ENCODE measurements around the gene AHSG.
"Not testable (repeated sequence)": the region's sequence is repeated elsewhere in the genome, so short reads cannot be mapped to it uniquely, and the experiment has no call there.

The AHSG gene

GRCh38 chr3:186618318-186618938 is 5.6 kb downstream of the AHSG start:
- no peak for DNase-seq (ENCODE audit: low read depth)

GRCh38 chr3:186619787-186620212 is 6.9 kb downstream of the AHSG start:
- DNase-seq (ENCODE audit: low read depth) = no peak

- DNase-seq (ENCODE audit: low read depth) = no peak
These were observed 7.6 kb downstream of the AHSG start for GRCh38 chr3:186620213-186621092.

- no peak for DNase-seq (ENCODE audit: low read depth)
These were observed 9.2 kb downstream of the AHSG start for GRCh38 chr3:186621894-186622650.

- no peak for DNase-seq (ENCODE audit: low read depth)
These were observed 9.9 kb downstream of the AHSG start for GRCh38 chr3:186622651-186623310.

GRCh38 chr3:186624598-186624997 is 11.7 kb downstream of the AHSG start:
- no peak for DNase-seq (ENCODE audit: low read depth)

GRCh38 chr3:186625600-186626042 is 12.8 kb downstream of the AHSG start:
- no peak for DNase-seq (ENCODE audit: low read depth)

- no peak for DNase-seq (ENCODE audit: low read depth)
These were observed 13.5 kb downstream of the AHSG start for GRCh38 chr3:186626254-186626847.

GRCh38 chr3:186627852-186628414 is 15.1 kb downstream of the AHSG start:
- DNase-seq (ENCODE audit: low read depth) = no peak

GRCh38 chr3:186628756-186629155 is 15.9 kb downstream of the AHSG start:
- DNase-seq (ENCODE audit: low read depth) = no peak

- DNase-seq (ENCODE audit: low read depth) = no peak
These were observed 18.2 kb downstream of the AHSG start for GRCh38 chr3:186630950-186631641.

GRCh38 chr3:186633481-186633880 is 20.6 kb downstream of the AHSG start:
- DNase-seq (ENCODE audit: low read depth) = no peak

- not testable (repeated sequence) for DNase-seq (ENCODE audit: low read depth)
These were observed 21.3 kb downstream of the AHSG start for GRCh38 chr3:186634207-186634606.

GRCh38 chr3:186635532-186635931 is 22.7 kb downstream of the AHSG start:
- no peak for DNase-seq (ENCODE audit: low read depth)

- no peak for DNase-seq (ENCODE audit: low read depth)
These were observed 23.7 kb downstream of the AHSG start for GRCh38 chr3:186636536-186636935.

- no peak for DNase-seq (ENCODE audit: low read depth)
These were observed 24.8 kb downstream of the AHSG start for GRCh38 chr3:186637686-186638085.

- no peak for DNase-seq (ENCODE audit: low read depth)
These were observed 25.4 kb downstream of the AHSG start for GRCh38 chr3:186638259-186638658.

GRCh38 chr3:186639778-186640472 is 27.1 kb downstream of the AHSG start, which contains the start of gene FETUB:
Gene FETUB (plus strand): TSS chr3:186640399. CDS start chr3:186640461, 62 bp downstream.
- no peak for DNase-seq (ENCODE audit: low read depth)

- no peak for DNase-seq (ENCODE audit: low read depth)
These were observed 27.6 kb downstream of the AHSG start for GRCh38 chr3:186640473-186640818.

- no peak for DNase-seq (ENCODE audit: low read depth)
These were observed 28.1 kb downstream of the AHSG start for GRCh38 chr3:186640929-186641328.

Data from stimulated activated CD8-positive, alpha-beta memory T cell treated with anti-CD3 and anti-CD28 coated beads, Interleukin-12 subunit alpha, Interleukin-12 subunit beta, amount 100 ng/mL, for 4 hours (primary cell).